T-helper 2 cell treated with Interferon-gamma antibody and Interleukin-4, amounts not matched to agents 5 μg/mL and 100 μg/mL, for 36 hours (primary cell): ENCODE data around the gene UBIAD1.
"Not testable (repeated sequence)": the region's sequence is repeated elsewhere in the genome, so short reads cannot be mapped to it uniquely, and the experiment has no call there.

Experiments
- DNase-seq: peaks from one replicate; pipeline ENCODE4 v3.0.0; 2021; ENCODE audit warnings: low spot score
- H3K27ac Mint-ChIP-seq: one replicate; pipeline ENCODE4 v1.8.0; 2021; ENCODE audit warnings: mild to moderate bottlenecking, mixed read lengths
- H3K27me3 Mint-ChIP-seq: one replicate; pipeline ENCODE4 v1.8.0; 2021; ENCODE audit warnings: low read depth, mixed read lengths
- H3K36me3 Mint-ChIP-seq: one replicate; pipeline ENCODE4 v1.8.0; 2021; ENCODE audit warnings: low read depth, mixed read lengths
- H3K4me1 Mint-ChIP-seq: one replicate; pipeline ENCODE4 v1.8.0; 2021; ENCODE audit warnings: low read depth, mixed read lengths
- H3K4me3 Mint-ChIP-seq: one replicate; pipeline ENCODE4 v1.8.0; 2022; ENCODE audit warnings: mild to moderate bottlenecking, moderate library complexity, mixed read lengths
- H3K9me3 Mint-ChIP-seq: one replicate; pipeline ENCODE4 v1.8.0; 2021; ENCODE audit warnings: mixed read lengths

The UBIAD1 gene

GRCh38 chr1:11285883-11286734 lies 13.1 kb downstream of the UBIAD1 start:
- no peak for DNase-seq
- no peak overlapping the region for H3K4me3 Mint-ChIP-seq
- H3K27me3 Mint-ChIP-seq, result no peaks in the 10 kb centered on the region
- peaks cover 65% of the 10 kb centered on the region for H3K36me3 Mint-ChIP-seq
- H3K9me3 Mint-ChIP-seq, result no peaks in the 10 kb centered on the region
- peaks cover 46% of the 10 kb centered on the region for H3K4me1 Mint-ChIP-seq
- H3K27ac Mint-ChIP-seq, result peak overlapping the region; percentile 45

DNA sequence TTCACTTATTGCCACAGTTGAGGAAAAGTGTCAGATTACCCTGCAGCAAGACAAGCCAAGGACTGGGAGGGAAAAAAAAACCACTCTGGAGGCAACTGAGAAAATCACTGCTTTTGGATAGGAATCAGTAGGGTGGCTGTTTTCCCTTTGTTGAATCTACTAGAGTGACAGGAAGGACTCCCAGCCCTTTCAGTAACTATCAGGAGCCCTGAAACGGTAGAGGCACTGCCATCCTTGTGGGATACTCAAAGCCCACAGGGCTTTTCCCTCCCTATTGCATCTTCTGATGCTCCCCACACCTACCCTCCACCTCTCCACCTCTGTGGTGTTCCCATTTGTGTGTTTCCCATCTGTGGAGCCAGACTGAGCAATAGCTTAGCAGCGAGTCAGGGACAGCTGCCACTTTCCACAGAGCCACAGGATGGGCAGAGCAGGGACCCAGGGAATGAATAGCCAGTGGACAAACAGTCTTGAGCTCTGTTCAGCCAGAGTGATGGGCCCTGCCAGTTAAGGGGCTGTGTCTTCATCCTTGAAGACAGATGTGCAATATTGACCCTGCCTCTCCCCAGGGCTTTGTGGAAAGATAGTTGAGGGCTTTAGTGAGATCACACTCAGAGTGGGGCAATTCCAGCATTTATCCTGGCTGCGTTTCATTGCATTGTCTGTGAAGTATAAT lies 13.9 kb downstream of the UBIAD1 start:
- Mint-ChIP-seq H3K27ac (no peak overlapping the region), H3K9me3 (no peaks in the 10 kb centered on the region), H3K4me1 (peaks cover 44% of the 10 kb centered on the region), H3K4me3 (no peak overlapping the region), H3K27me3 (no peaks in the 10 kb centered on the region), H3K36me3 (peaks cover 60% of the 10 kb centered on the region)
- no peak for DNase-seq

- no peaks in the 10 kb centered on the region for H3K9me3 Mint-ChIP-seq
- peaks cover 57% of the 10 kb centered on the region for H3K36me3 Mint-ChIP-seq
- no peak for DNase-seq
- peaks cover 37% of the 10 kb centered on the region for H3K4me1 Mint-ChIP-seq
- no peak overlapping the region for H3K4me3 Mint-ChIP-seq
- no peaks in the 10 kb centered on the region for H3K27me3 Mint-ChIP-seq
- H3K27ac Mint-ChIP-seq, result no peak overlapping the region
Observed at GRCh38 chr1:11289064-11289463, 16.1 kb downstream of the UBIAD1 start.

- Mint-ChIP-seq H3K36me3 (peaks cover 60% of the 10 kb centered on the region), H3K4me1 (peaks cover 32% of the 10 kb centered on the region)
Observed at GRCh38 chr1:11291049-11291448, 18.1 kb downstream of the UBIAD1 start.

DNA sequence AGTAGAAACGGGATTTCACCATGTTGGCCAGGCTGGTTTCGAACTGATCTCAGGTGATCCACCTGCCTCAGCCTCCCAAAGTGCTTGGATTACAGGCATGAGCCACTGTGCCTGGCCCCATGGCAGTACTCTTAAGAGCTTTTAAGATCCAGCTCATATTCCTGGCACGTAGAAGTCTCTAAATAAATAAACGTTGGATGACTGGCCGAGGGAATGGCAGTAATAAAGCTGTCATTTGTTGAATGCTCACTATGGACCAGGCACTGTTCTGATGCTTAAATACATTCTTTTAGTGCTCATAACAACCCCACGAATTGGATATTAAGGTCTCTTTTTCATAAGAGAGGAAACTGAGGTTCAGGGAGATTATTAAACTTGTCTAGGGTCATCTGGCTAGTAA lies 20.9 kb downstream of the UBIAD1 start:
- DNase-seq, result no peak
- H3K9me3 Mint-ChIP-seq, result no peaks in the 10 kb centered on the region
- H3K4me3 Mint-ChIP-seq, result no peak overlapping the region
- H3K4me1 Mint-ChIP-seq, result peaks cover 40% of the 10 kb centered on the region
- H3K36me3 Mint-ChIP-seq, result peaks cover 51% of the 10 kb centered on the region
- H3K27ac Mint-ChIP-seq, result no peak overlapping the region
- H3K27me3 Mint-ChIP-seq, result no peaks in the 10 kb centered on the region

More at GRCh38 chr1:11291049-11291448, 18.1 kb downstream of the UBIAD1 start:
- no peaks in the 10 kb centered on the region for H3K9me3 Mint-ChIP-seq
- peak overlapping the region; percentile 11 for H3K27ac Mint-ChIP-seq
- no peak for DNase-seq
- no peaks in the 10 kb centered on the region for H3K27me3 Mint-ChIP-seq
- H3K4me3 Mint-ChIP-seq, result peak overlapping the region; percentile 35

GRCh38 chr1:11294951-11295350 lies 22.0 kb downstream of the UBIAD1 start:
- DNase-seq, result no peak
- Mint-ChIP-seq H3K4me3 (peak overlapping the region; percentile 37), H3K27ac (peak overlapping the region; percentile 40)

GRCh38 chr1:11295905-11296304 lies 22.9 kb downstream of the UBIAD1 start:
- H3K9me3 Mint-ChIP-seq, result no peaks in the 10 kb centered on the region
- no peaks in the 10 kb centered on the region for H3K27me3 Mint-ChIP-seq
- peaks cover 35% of the 10 kb centered on the region for H3K4me1 Mint-ChIP-seq
- H3K36me3 Mint-ChIP-seq, result peaks cover 39% of the 10 kb centered on the region
- no peak overlapping the region for H3K4me3 Mint-ChIP-seq
- no peak overlapping the region for H3K27ac Mint-ChIP-seq
- no peak for DNase-seq

More at GRCh38 chr1:11294951-11295350, 22.0 kb downstream of the UBIAD1 start:
- H3K27me3 Mint-ChIP-seq, result no peaks in the 10 kb centered on the region
- no peaks in the 10 kb centered on the region for H3K9me3 Mint-ChIP-seq
- peaks cover 47% of the 10 kb centered on the region for H3K36me3 Mint-ChIP-seq
- peaks cover 40% of the 10 kb centered on the region for H3K4me1 Mint-ChIP-seq

DNA sequence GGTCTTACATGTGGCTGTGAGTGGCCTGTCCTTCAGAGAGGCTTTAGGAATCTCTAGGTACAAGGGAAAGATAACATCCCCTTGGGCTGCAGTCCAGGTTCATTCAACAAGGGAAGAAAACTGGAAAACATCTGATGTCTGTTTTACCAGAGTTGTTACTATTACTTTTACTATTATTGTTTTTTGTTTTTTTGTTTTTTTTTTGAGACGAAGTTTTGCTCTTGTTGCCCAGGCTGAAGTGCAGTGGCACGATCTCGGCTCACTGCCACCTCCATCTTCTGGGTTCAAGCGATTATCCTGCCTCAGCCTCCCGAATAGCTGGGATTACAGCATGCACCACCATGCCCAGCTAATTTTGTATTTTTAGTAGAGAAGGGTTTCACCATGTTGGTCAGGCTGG lies 24.8 kb downstream of the UBIAD1 start:
- Mint-ChIP-seq H3K36me3 (peaks cover 27% of the 10 kb centered on the region), H3K4me1 (peaks cover 22% of the 10 kb centered on the region)
- H3K4me3 Mint-ChIP-seq, H3K27me3 Mint-ChIP-seq, DNase-seq, H3K9me3 Mint-ChIP-seq, H3K27ac Mint-ChIP-seq: not testable (repeated sequence)

DNA sequence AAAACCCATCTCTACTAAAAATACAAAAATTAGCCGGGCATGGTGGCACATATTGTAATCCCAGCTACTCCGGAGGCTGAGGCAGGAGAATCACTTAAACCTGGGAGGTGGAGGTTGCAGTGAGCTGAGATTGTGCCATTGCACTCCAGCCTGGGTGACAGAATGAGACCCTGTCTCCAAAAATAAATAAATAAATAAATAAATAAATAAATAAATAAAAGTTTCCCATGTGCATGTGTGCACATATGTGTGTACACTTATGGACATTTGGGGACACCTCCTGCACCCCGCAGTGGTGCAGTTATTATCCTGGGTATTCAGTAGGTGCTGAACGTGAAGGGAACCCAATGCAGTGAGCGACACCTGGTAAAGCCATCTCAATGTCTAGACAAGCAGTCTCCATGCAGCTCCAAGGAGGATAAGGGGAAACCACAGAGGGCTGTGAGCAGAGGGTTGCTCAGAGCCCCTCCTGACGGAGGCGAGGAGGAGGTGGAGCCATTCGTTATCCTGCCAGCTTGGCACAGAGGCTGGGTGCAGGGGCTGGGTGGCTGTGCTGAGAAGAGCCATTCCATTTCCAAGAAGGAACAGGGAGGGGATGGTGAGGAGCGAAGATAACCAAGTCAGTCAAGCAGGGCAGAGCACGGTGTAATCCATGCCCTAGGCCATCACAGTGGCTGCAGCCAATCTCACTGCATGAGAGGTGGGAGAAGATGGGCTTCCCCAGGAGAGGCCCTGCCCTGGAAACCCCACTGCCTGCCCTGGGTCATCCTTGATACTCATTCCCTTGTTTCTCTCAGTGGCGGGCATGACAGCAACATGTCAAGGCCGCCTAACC lies 25.6 kb downstream of the UBIAD1 start:
- H3K27me3 Mint-ChIP-seq, result no peaks in the 10 kb centered on the region
- no peak for DNase-seq
- peaks cover 20% of the 10 kb centered on the region for H3K36me3 Mint-ChIP-seq
- peak overlapping the region; percentile 66 for H3K27ac Mint-ChIP-seq
- H3K4me1 Mint-ChIP-seq, result peaks cover 22% of the 10 kb centered on the region
- no peak overlapping the region for H3K4me3 Mint-ChIP-seq
- no peaks in the 10 kb centered on the region for H3K9me3 Mint-ChIP-seq

DNA sequence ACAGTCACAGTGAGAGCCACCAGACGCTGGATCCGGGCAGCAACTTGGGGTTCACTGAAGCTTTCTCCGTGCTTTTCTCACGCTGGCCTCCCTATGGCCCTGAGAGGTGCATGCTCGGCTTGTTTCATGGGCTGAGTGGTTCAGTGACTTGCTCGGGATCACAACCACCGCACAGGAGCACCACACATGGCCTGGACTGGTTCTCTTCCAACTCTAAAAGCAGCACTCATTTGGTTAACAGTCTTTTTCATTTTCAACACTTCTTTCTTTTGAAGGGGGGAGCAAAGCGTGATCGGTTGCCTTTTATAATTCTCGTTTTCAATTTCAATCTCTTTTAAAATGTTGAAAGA lies 26.2 kb downstream of the UBIAD1 start:
- Mint-ChIP-seq H3K9me3 (no peaks in the 10 kb centered on the region), H3K4me3 (no peak overlapping the region), H3K27ac (peak overlapping the region; percentile 66), H3K27me3 (no peaks in the 10 kb centered on the region), H3K4me1 (peaks cover 22% of the 10 kb centered on the region), H3K36me3 (peaks cover 20% of the 10 kb centered on the region)
- no peak for DNase-seq

DNA sequence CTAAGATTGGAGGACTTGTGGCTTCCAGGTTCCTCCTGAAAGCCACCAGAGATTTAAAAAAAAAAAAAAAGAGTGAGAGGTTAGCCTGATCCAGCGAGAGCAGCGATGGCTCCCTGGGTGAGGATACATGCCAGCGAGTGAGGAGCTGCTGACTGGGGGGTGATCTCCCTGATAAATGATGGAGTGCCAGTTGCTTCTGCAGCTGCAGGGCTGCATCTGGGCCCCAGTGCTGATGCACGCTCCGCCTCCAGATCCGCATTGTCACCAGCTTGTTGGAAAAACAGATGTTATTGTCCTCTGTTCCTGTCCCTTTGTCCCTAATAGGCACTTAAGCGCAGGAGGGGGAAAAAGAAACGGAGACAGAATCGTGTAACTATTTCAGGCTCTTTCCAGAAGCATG lies 28.6 kb downstream of the UBIAD1 start:
- Mint-ChIP-seq H3K36me3 (peaks cover 4% of the 10 kb centered on the region), H3K4me1 (peaks cover 10% of the 10 kb centered on the region), H3K9me3 (no peaks in the 10 kb centered on the region), H3K27ac (no peak overlapping the region), H3K4me3 (no peak overlapping the region), H3K27me3 (no peaks in the 10 kb centered on the region)
- DNase-seq, result no peak

DNA sequence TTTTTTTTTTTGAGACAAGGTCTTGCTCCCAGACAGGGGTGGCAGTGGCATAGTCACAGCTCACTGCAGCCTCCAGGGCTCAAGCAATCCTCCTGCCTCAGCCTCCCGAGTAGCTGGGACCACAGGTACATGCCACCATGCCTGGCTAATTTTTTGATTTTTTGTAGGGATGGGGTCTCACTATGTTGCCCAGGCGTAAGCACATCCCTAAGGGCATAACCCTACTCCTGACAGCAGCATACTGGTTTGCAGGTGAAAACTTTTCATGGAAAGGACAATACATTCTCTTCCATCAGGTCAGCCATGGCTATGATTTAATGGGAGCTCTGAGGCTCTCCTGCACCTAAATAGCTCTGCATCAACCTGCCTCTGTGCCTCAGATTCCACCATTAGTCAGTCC lies 29.4 kb downstream of the UBIAD1 start:
- peaks cover 4% of the 10 kb centered on the region for H3K4me1 Mint-ChIP-seq
- no peaks in the 10 kb centered on the region for H3K9me3 Mint-ChIP-seq
- H3K27me3 Mint-ChIP-seq, result no peaks in the 10 kb centered on the region
- H3K36me3 Mint-ChIP-seq, result no peaks in the 10 kb centered on the region
- no peak overlapping the region for H3K27ac Mint-ChIP-seq
- no peak for DNase-seq
- H3K4me3 Mint-ChIP-seq, result no peak overlapping the region

DNA sequence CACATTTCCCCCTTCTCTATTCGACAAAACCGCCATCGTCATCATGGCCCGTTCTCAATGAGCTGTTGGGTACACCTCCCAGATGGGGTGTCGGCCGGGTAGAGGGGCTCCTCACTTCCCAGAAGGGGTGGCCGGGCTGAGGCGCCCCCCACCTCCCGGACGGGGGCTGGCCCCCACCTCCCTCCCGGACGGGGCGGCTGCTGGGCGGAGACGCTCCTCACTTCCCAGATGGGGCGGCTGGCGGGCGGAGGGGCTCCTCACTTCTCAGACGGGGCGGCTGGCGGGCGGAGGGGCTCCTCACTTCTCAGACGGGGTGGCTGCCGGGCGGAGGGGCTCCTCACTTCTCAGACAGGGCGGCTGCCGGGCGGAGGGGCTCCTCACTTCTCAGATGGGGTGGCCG lies 32.5 kb downstream of the UBIAD1 start:
- not testable (repeated sequence) for DNase-seq, H3K4me3 Mint-ChIP-seq, H3K4me1 Mint-ChIP-seq

GRCh38 chr1:11307852-11308251 lies 34.9 kb downstream of the UBIAD1 start:
- Mint-ChIP-seq H3K27ac (no peak overlapping the region), H3K4me3 (no peak overlapping the region), H3K4me1 (peaks cover 3% of the 10 kb centered on the region), H3K9me3 (no peaks in the 10 kb centered on the region), H3K36me3 (no peaks in the 10 kb centered on the region), H3K27me3 (peaks cover 2% of the 10 kb centered on the region)
- no peak for DNase-seq

More for the DNA sequence above, 32.5 kb downstream of the UBIAD1 start:
- not testable (repeated sequence) for H3K27me3 Mint-ChIP-seq, H3K9me3 Mint-ChIP-seq, H3K36me3 Mint-ChIP-seq, H3K27ac Mint-ChIP-seq
